Endodermal cell (in vitro differentiated cells): ENCODE data around the gene MRM2. TPM values are rescaled to one million over a fixed set of nuclear protein-coding genes. Genes with fewer than 3 reads are reported as not detected.

Experiments
- DNase-seq: peaks from one replicate; pipeline ENCODE4 v3.0.0-alpha.2; 2017
- H3K27ac ChIP-seq: 2 replicates; pipeline ENCODE4 v1.5.1; 2013; ENCODE audit warnings: mild to moderate bottlenecking, low read depth, low read length, moderate library complexity
- H3K27me3 ChIP-seq: 2 replicates; pipeline ENCODE4 v1.6.1; 2013; ENCODE audit warnings: mild to moderate bottlenecking, low read length, moderate library complexity; ENCODE audit not compliant: insufficient read depth, control insufficient read depth, poor library complexity, severe bottlenecking
- H3K36me3 ChIP-seq: 2 replicates; pipeline ENCODE4 v1.7.0; 2013; ENCODE audit warnings: mild to moderate bottlenecking, low read length, moderate library complexity; ENCODE audit not compliant: control insufficient read depth, insufficient read depth
- H3K4me1 ChIP-seq: one replicate; pipeline ENCODE4 v1.7.0; 2013; ENCODE audit warnings: low read length; ENCODE audit not compliant: control insufficient read depth, insufficient read depth
- H3K4me3 ChIP-seq: 2 replicates; pipeline ENCODE4 v1.5.1; 2013; ENCODE audit warnings: mild to moderate bottlenecking, low read length, moderate library complexity
- H3K9ac ChIP-seq: 2 replicates; pipeline ENCODE4 v1.6.1; 2013; ENCODE audit warnings: mild to moderate bottlenecking, low read length, moderate library complexity; ENCODE audit not compliant: poor library complexity, severe bottlenecking; ENCODE audit errors: extremely low read depth
- H3K9me3 ChIP-seq: 2 replicates; pipeline ENCODE4 v1.6.1; 2013; ENCODE audit warnings: mild to moderate bottlenecking, low read length, moderate library complexity; ENCODE audit not compliant: control insufficient read depth
- H3K27ac Mint-ChIP-seq: 2 replicates; pipeline ENCODE4 v1.8.0; 2020; ENCODE audit warnings: mixed read lengths
- H3K27me3 Mint-ChIP-seq: 2 replicates; pipeline ENCODE4 v1.8.0; 2021; ENCODE audit warnings: mild to moderate bottlenecking, mixed read lengths; ENCODE audit not compliant: insufficient read depth
- H3K36me3 Mint-ChIP-seq: 2 replicates; pipeline ENCODE4 v1.8.0; 2020; ENCODE audit warnings: low read depth, mixed read lengths
- H3K4me1 Mint-ChIP-seq: 2 replicates; pipeline ENCODE4 v1.8.0; 2020; ENCODE audit warnings: mixed read lengths
- H3K4me3 Mint-ChIP-seq: 2 replicates; pipeline ENCODE4 v1.8.0; 2020; ENCODE audit warnings: mild to moderate bottlenecking, moderate library complexity, mixed read lengths
- H3K9me3 Mint-ChIP-seq: 2 replicates; pipeline ENCODE4 v1.8.0; 2020; ENCODE audit warnings: mild to moderate bottlenecking, mixed read lengths
- WGBS, 2 experiments: methylation state at CpG; one replicate each; pipeline versions ENCODE4 v1.1.5 to v1.1.7; 2013; ENCODE audit warnings: missing lambda C conversion rate in 2 of 2, mixed read lengths in 1 of 2; ENCODE audit not compliant: insufficient coverage in 1 of 2, insufficient read length in 1 of 2; 5-methylcytosine and 5-hydroxymethylcytosine counted together
- total RNA-seq, 2 donors: library from RNA; stranded (reverse); fragmentation: NEBNext Ultra II Directional in 1 of 2; extraction: Animal tissue kit (Norgen Biotek cat#: 25700) in 1 of 2; gene quantifications; 2 replicates in 1 of 2; 3 replicates in 1 of 2; pipeline ENCODE4 v1.2.1, GENCODE V29; 2021
- TF ChIP-seq, protein P1 (sequence below): fragments of 200-600 bp; sonication (generic); conservative IDR thresholded peaks from 2 replicates; pipeline ENCODE4 v1.5.0; 2021; ENCODE audit warnings: antibody characterized with exemption, mild to moderate bottlenecking

The MRM2 gene
- total RNA-seq, 2 donors from 2014 or later, result 38.9 TPM

DNA sequence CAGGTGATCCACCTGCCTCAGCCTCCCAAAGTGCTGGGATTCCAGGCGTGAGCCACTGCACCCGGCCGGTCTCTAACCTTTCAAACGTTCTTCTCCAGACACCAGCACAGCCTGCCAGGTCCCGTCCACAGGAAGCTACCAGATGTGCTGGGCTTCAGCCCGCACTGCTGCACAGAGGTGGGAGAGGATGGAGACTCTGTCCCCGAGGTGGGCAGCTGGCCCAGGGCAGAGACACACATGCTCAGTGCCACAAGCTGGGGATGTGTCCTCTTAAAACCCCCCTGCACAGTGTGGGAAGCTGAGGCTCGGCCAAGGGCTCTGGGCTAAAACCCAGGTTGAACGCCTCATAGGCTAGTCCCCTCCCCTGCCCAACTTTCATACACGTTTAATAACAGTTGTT is 9.4 kb upstream of the MRM2 start:
- H3K9me3 ChIP-seq, result no peaks in the 10 kb centered on the region
- H3K4me3 Mint-ChIP-seq, result no peak overlapping the region
- no peaks in the 10 kb centered on the region for H3K9me3 Mint-ChIP-seq
- H3K9ac ChIP-seq, result no peak overlapping the region
- no peak overlapping the region for H3K27ac Mint-ChIP-seq
- H3K27me3 Mint-ChIP-seq, result no peaks in the 10 kb centered on the region
- WGBS, 2 experiments, result 86 to 89% methylated on average over 7 to 10 of the region's 10 CpGs
- no peak overlapping the region for H3K27ac ChIP-seq
- H3K36me3 ChIP-seq, result peaks cover 8% of the 10 kb centered on the region
- H3K27me3 ChIP-seq, result no peaks in the 10 kb centered on the region
- peaks cover 31% of the 10 kb centered on the region for H3K36me3 Mint-ChIP-seq
- no peak for DNase-seq
- no peaks in the 10 kb centered on the region for H3K4me1 ChIP-seq
- H3K4me3 ChIP-seq, result no peak overlapping the region
- no peaks in the 10 kb centered on the region for H3K4me1 Mint-ChIP-seq
- TF ChIP-seq, protein P1, sequence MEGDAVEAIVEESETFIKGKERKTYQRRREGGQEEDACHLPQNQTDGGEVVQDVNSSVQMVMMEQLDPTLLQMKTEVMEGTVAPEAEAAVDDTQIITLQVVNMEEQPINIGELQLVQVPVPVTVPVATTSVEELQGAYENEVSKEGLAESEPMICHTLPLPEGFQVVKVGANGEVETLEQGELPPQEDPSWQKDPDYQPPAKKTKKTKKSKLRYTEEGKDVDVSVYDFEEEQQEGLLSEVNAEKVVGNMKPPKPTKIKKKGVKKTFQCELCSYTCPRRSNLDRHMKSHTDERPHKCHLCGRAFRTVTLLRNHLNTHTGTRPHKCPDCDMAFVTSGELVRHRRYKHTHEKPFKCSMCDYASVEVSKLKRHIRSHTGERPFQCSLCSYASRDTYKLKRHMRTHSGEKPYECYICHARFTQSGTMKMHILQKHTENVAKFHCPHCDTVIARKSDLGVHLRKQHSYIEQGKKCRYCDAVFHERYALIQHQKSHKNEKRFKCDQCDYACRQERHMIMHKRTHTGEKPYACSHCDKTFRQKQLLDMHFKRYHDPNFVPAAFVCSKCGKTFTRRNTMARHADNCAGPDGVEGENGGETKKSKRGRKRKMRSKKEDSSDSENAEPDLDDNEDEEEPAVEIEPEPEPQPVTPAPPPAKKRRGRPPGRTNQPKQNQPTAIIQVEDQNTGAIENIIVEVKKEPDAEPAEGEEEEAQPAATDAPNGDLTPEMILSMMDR, result no peak

DNA sequence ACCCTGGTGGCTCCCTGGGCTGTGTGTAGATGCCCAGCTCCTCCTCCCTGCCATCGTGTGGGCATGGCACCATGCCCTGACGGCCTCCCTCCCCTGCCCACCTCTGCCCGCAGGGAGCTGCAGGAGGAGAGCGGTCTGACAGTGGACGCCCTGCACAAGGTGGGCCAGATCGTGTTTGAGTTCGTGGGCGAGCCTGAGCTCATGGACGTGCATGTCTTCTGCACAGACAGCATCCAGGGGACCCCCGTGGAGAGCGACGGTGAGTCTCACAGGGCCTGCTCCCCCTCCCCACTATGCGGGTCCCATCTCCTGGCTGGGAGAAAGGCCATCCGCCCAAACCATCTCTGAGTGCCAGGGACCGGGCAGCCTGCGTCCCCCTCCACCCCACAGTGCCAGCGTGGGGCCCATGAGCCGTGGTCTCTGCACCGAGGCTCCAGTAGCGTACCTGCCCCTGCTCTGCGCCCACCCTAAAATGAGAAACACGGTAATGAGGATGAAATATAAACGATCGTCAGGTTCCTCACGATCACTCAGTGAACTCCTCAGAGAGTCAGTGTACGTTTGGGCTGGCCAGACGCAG is 7.8 kb upstream of the MRM2 start:
- Histone ChIP-seq H3K27me3 (no peaks in the 10 kb centered on the region), H3K4me3 (no peak overlapping the region), H3K9me3 (no peaks in the 10 kb centered on the region), H3K9ac (no peak overlapping the region), H3K36me3 (peaks cover 8% of the 10 kb centered on the region), H3K27ac (no peak overlapping the region), H3K4me1 (no peaks in the 10 kb centered on the region)
- no peak for DNase-seq
- Mint-ChIP-seq H3K4me3 (no peak overlapping the region), H3K27me3 (no peaks in the 10 kb centered on the region), H3K36me3 (peaks cover 28% of the 10 kb centered on the region), H3K9me3 (no peaks in the 10 kb centered on the region), H3K27ac (peak overlapping the region; percentile 44), H3K4me1 (no peaks in the 10 kb centered on the region)
- 89 to 92% methylated on average over 16 to 27 of the region's 27 CpGs for WGBS, 2 experiments
- TF ChIP-seq, protein P1, result no peak

DNA sequence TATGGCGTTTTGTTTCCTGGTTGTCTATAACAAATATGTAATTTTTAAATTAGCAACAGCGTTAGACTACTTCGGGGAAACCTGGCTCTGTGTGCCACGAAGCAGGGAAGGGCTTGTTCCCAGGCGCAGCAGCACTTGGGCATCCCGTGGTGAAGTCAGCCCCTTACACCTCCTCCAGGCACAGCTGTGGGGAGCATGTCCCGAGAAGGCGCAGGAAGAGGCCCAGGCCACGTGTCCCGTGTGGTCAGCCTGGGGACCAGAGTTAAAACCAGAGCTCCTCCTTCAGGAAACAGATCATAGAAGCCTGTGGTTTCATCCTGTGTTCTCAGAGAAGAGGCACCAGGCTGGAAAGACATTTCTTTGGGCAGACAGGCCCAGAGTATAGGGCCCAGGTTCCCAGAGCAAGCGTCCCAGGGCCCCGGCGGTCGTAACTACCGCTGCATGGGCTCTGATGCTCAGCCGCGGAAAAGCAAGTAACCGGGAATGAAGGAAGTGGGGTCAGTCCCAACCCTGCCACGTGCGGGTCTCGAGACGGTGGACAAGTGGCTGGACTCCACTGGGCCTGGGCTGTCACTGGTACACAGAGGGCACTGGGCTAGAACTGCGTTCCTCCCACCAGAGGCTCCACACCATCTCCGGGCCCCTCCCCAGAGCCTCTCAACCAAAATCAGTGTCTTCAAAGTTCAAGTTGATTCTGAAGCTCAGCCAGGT is 7.1 kb upstream of the MRM2 start:
- no peak overlapping the region for H3K4me3 Mint-ChIP-seq
- no peaks in the 10 kb centered on the region for H3K27me3 Mint-ChIP-seq
- no peaks in the 10 kb centered on the region for H3K4me1 Mint-ChIP-seq
- no peaks in the 10 kb centered on the region for H3K9me3 ChIP-seq
- no peak for DNase-seq
- H3K4me1 ChIP-seq, result no peaks in the 10 kb centered on the region
- H3K9me3 Mint-ChIP-seq, result no peaks in the 10 kb centered on the region
- TF ChIP-seq, protein P1, result no peak
- no peak overlapping the region for H3K4me3 ChIP-seq
- H3K27ac ChIP-seq, result no peak overlapping the region
- no peak overlapping the region for H3K9ac ChIP-seq
- no peaks in the 10 kb centered on the region for H3K27me3 ChIP-seq
- WGBS, 2 experiments, result 90 to 92% methylated on average over 13 to 24 of the region's 24 CpGs
- H3K27ac Mint-ChIP-seq, result peak overlapping the region; percentile 44
- peaks cover 8% of the 10 kb centered on the region for H3K36me3 ChIP-seq
- H3K36me3 Mint-ChIP-seq, result peaks cover 24% of the 10 kb centered on the region
